Colonic mucosa (tissue), 4 donors: ENCODE data around the gene RAD9B. TPM values are rescaled to one million over a fixed set of nuclear protein-coding genes. Genes with fewer than 3 reads are reported as not detected.

ENCODE experiments used
- DNase-seq: peaks from one replicate; pipeline ENCODE4 v3.0.0-alpha.2; 2020
- H3K27ac ChIP-seq: fragments of 200-600 bp; one replicate; pipeline ENCODE4 v1.8.0; 2021
- H3K27me3 ChIP-seq: fragments of 200-600 bp; one replicate; pipeline ENCODE4 v1.8.0; 2021
- H3K36me3 ChIP-seq: fragments of 200-600 bp; one replicate; pipeline ENCODE4 v1.8.0; 2021
- H3K4me1 ChIP-seq: fragments of 200-600 bp; one replicate; pipeline ENCODE4 v1.8.0; 2021; ENCODE audit warnings: mild to moderate bottlenecking
- H3K4me3 ChIP-seq: fragments of 200-600 bp; one replicate; pipeline ENCODE4 v1.8.0; 2021
- H3K9ac ChIP-seq, 2 donors: one replicate each; pipeline ENCODE4 v1.7.0; 2013; ENCODE audit warnings: control low read depth in 2 of 2, low read depth in 2 of 2, low read length in 2 of 2
- H3K9me3 ChIP-seq: fragments of 200-600 bp; one replicate; pipeline ENCODE4 v1.8.0; 2021
- CTCF ChIP-seq: fragments of 200-600 bp; IDR thresholded peaks from one replicate; pipeline ENCODE4 v1.8.0; 2022; ENCODE audit warnings: antibody characterized with exemption, mild to moderate bottlenecking
- intact Hi-C: fragments of 100-400 bp; cut with DNase I; formaldehyde crosslinking; loops from one replicate; pipeline ENCODE4 v1.14.1; 2022
- total RNA-seq, 2 donors: library from RNA; stranded (reverse); fragmentation: NEBNext Ultra II Directional in 1 of 2; extraction: Animal tissue kit (Norgen Biotek cat#: 25700) in 1 of 2; gene quantifications; one replicate each; pipeline ENCODE4 v1.2.1, GENCODE V29; 2021
- donor health status: healthy.
- donor health status: DM: no; HTN: no; CAD: no.
- donor health status: DM: no; HTN: no; CAD: no.

The RAD9B gene
- total RNA-seq, 2 donors from 2014 or later: 0.19 to 0.69 TPM

- intact Hi-C loops: no loop called here
- no peaks in the 10 kb centered on the region for H3K4me1 ChIP-seq
- no peak overlapping the region for H3K4me3 ChIP-seq
- no peaks in the 10 kb centered on the region for H3K36me3 ChIP-seq
- no peaks in the 10 kb centered on the region for H3K27me3 ChIP-seq
- H3K27ac ChIP-seq: no peak overlapping the region
- no peak for TF ChIP-seq CTCF
- no peak for DNase-seq
- H3K9me3 ChIP-seq: no peaks in the 10 kb centered on the region
- H3K9ac ChIP-seq: no peak overlapping the region
Observed at GRCh38 chr12:110545812-110546211, 43.7 kb downstream of the RAD9B start.

GRCh38 chr12:110546339-110546738, 44.2 kb downstream of the RAD9B start:
- intact Hi-C loops: no loop called here
- DNase-seq: no peak
- Histone ChIP-seq H3K27me3 (no peaks in the 10 kb centered on the region), H3K27ac (no peak overlapping the region), H3K36me3 (no peaks in the 10 kb centered on the region), H3K9ac (no peak overlapping the region), H3K4me3 (no peak overlapping the region), H3K9me3 (no peaks in the 10 kb centered on the region), H3K4me1 (no peaks in the 10 kb centered on the region)
- TF ChIP-seq CTCF: no peak

GRCh38 chr12:110547090-110547489, 45.0 kb downstream of the RAD9B start:
- no peaks in the 10 kb centered on the region for H3K4me1 ChIP-seq
- H3K9ac ChIP-seq: no peak overlapping the region
- intact Hi-C loops: no loop called here
- H3K36me3 ChIP-seq: no peaks in the 10 kb centered on the region
- H3K27me3 ChIP-seq: no peaks in the 10 kb centered on the region
- no peak overlapping the region for H3K4me3 ChIP-seq
- H3K27ac ChIP-seq: no peak overlapping the region
- DNase-seq: no peak
- no peak for TF ChIP-seq CTCF
- H3K9me3 ChIP-seq: no peaks in the 10 kb centered on the region

- Histone ChIP-seq H3K27ac (no peak overlapping the region), H3K27me3 (no peaks in the 10 kb centered on the region), H3K4me1 (no peaks in the 10 kb centered on the region), H3K9me3 (no peaks in the 10 kb centered on the region), H3K36me3 (no peaks in the 10 kb centered on the region), H3K4me3 (no peak overlapping the region), H3K9ac (no peak overlapping the region)
- TF ChIP-seq CTCF: no peak
- intact Hi-C loops: no loop called here
- DNase-seq: no peak
Observed at GRCh38 chr12:110548678-110549077, 46.5 kb downstream of the RAD9B start.

- H3K9ac ChIP-seq: peak overlapping the region in 1 of 2 donors; percentile 19
- DNase-seq: no peak
- TF ChIP-seq CTCF: no peak
- no peaks in the 10 kb centered on the region for H3K4me1 ChIP-seq
- H3K27ac ChIP-seq: no peak overlapping the region
- H3K27me3 ChIP-seq: no peaks in the 10 kb centered on the region
- intact Hi-C loops: no loop called here
- no peak overlapping the region for H3K4me3 ChIP-seq
- H3K9me3 ChIP-seq: no peaks in the 10 kb centered on the region
- H3K36me3 ChIP-seq: no peaks in the 10 kb centered on the region
Observed at GRCh38 chr12:110549716-110550115, 47.6 kb downstream of the RAD9B start.

GRCh38 chr12:110550981-110551380, 48.9 kb downstream of the RAD9B start:
- Histone ChIP-seq H3K4me3 (no peak overlapping the region), H3K9me3 (no peaks in the 10 kb centered on the region), H3K27me3 (no peaks in the 10 kb centered on the region), H3K9ac (no peak overlapping the region), H3K4me1 (peaks cover 4% of the 10 kb centered on the region), H3K36me3 (no peaks in the 10 kb centered on the region), H3K27ac (no peak overlapping the region)
- no peak for TF ChIP-seq CTCF
- intact Hi-C loops: no loop called here
- DNase-seq: no peak
